Calu3 (cell line): ENCODE measurements around the gene RUVBL1. TPM values are rescaled to one million over a fixed set of nuclear protein-coding genes. Genes with fewer than 3 reads are reported as not detected.

ENCODE experiments used
- BruUV-seq: library from RNA; stranded (reverse); fragments of 400-500 nt; replicated peaks from 2 replicates; lab custom pipeline; 2021; lab: Mats Ljungman, UMichigan
- CTCF ChIA-PET: fragments of 300-600 bp; sonication (Branson Sonifier 250); formaldehyde crosslinking; loops from one replicate; lab custom pipeline; 2022; ENCODE audit warnings: antibody characterized with exemption; lab: Charles Lee
- DNase-seq: peaks from one replicate; pipeline ENCODE4 v3.0.0; 2022
- H3K27ac Mint-ChIP-seq: one replicate; pipeline ENCODE4 v1.8.0; 2022; ENCODE audit warnings: mixed read lengths; ENCODE audit not compliant: unreplicated experiment
- H3K27me3 Mint-ChIP-seq: one replicate; pipeline ENCODE4 v1.8.0; 2022; ENCODE audit warnings: mixed read lengths; ENCODE audit not compliant: unreplicated experiment
- H3K36me3 Mint-ChIP-seq: one replicate; pipeline ENCODE4 v1.8.0; 2022; ENCODE audit warnings: mild to moderate bottlenecking, moderate library complexity, mixed read lengths; ENCODE audit not compliant: insufficient read depth, unreplicated experiment
- H3K4me1 Mint-ChIP-seq: one replicate; pipeline ENCODE4 v1.8.0; 2022; ENCODE audit warnings: mild to moderate bottlenecking, low read depth, mixed read lengths; ENCODE audit not compliant: unreplicated experiment
- H3K4me3 Mint-ChIP-seq: one replicate; pipeline ENCODE4 v1.8.0; 2022; ENCODE audit warnings: mild to moderate bottlenecking, low read depth, moderate library complexity, mixed read lengths; ENCODE audit not compliant: unreplicated experiment
- H3K9me3 Mint-ChIP-seq: one replicate; pipeline ENCODE4 v1.8.0; 2022; ENCODE audit warnings: low read depth, mixed read lengths; ENCODE audit not compliant: unreplicated experiment
- intact Hi-C: fragments of 100-400 bp; cut with micrococcal nuclease; formaldehyde crosslinking; loops from one replicate; pipeline ENCODE4 v1.10.0; 2022; ENCODE audit not compliant: unreplicated experiment
- total RNA-seq: library from RNA; stranded (reverse); gene quantifications from 2 replicates; pipeline ENCODE4 v1.2.3, GENCODE V29; 2022
- TF ChIP-seq, protein P1 (sequence below): fragments of 200-600 bp; IDR thresholded peaks from one replicate; pipeline ENCODE4 v1.8.0; 2022; ENCODE audit warnings: antibody characterized with exemption; ENCODE audit not compliant: unreplicated experiment

The RUVBL1 gene
- total RNA-seq, 1 experiment from 2014 or later = 167 TPM

DNA sequence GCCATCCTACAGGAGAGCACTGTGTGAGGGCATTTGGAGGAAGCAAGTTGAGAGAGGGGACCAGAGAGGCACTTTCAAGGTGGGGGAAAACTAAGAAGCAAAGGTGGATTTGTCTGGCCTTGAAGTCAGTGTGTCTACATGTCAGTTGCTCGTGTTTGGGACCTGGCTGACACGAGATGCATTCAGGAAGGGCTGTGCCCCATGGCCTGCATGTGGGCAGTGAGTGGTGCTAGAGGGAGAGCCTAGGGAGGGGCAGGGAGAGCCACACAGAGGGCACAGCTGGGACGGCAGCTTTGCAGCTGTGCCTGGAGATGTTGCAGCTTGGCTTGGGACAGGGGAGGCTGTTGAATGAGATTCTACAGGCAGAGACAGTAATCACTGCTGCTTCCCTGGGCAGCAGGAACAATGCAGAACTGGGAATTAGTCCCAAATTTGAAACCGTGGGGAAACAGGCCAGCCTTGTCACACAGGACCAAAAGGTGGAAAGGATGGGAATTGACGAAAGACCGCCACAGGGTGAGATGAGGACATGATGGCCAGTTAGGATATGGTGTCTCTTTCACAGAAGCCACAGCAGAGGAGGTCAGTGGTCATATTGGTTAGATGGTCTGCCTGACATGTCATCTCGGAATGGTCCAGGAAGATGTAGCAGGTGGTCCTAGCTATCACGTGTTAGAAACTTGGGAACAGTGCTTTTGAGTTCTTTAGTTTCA is 61.4 kb downstream of the RUVBL1 start:
- Mint-ChIP-seq H3K9me3 (no peaks in the 10 kb centered on the region), H3K27me3 (no peaks in the 10 kb centered on the region), H3K36me3 (peaks cover 98% of the 10 kb centered on the region), H3K4me1 (peaks cover 10% of the 10 kb centered on the region), H3K27ac (peak overlapping the region; percentile 4), H3K4me3 (no peak overlapping the region)
- no peak for DNase-seq
- CTCF ChIA-PET = no interaction called here
- TF ChIP-seq, protein P1, sequence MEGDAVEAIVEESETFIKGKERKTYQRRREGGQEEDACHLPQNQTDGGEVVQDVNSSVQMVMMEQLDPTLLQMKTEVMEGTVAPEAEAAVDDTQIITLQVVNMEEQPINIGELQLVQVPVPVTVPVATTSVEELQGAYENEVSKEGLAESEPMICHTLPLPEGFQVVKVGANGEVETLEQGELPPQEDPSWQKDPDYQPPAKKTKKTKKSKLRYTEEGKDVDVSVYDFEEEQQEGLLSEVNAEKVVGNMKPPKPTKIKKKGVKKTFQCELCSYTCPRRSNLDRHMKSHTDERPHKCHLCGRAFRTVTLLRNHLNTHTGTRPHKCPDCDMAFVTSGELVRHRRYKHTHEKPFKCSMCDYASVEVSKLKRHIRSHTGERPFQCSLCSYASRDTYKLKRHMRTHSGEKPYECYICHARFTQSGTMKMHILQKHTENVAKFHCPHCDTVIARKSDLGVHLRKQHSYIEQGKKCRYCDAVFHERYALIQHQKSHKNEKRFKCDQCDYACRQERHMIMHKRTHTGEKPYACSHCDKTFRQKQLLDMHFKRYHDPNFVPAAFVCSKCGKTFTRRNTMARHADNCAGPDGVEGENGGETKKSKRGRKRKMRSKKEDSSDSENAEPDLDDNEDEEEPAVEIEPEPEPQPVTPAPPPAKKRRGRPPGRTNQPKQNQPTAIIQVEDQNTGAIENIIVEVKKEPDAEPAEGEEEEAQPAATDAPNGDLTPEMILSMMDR = no peak
- intact Hi-C loops = no loop called here
- no TSS peak for BruUV-seq

DNA sequence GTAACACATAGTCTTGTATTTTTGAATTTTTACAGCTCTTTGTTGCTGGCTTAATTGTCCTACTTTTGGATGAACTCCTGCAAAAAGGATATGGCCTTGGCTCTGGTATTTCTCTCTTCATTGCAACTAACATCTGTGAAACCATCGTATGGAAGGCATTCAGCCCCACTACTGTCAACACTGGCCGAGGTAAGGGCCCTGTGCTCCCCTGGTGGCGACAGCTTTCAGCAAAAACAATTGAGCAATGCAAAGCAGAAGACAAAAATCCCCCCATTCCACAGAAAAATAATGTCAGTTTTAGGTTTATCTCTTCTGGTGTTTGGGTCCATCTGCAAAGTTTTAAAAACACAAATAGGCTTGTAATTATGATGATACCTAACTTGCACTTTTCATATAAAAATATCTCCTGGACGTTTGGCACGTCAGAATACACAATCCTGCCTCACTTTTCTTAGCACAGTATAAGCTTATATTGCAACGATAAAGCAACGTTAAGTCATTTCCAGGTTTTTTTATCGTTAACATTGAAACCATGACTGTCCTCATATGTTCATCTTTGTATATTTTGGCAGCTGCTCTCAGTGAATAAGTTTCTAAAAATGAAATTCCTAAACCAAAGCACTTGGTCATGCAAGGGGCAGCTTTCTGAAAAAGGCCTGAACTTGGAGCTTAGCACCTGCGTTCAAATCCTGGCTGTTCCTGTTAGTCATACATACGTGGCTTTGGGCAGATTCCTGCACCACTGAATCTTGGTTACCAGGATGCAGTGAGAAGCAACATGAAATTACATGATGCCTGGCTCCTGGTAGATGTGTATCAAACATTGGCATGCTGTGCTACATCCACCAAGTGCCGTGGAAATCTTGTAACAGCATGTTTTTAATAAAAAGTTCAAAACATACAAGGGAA is 62.9 kb downstream of the RUVBL1 start:
- Mint-ChIP-seq H3K9me3 (no peaks in the 10 kb centered on the region), H3K27ac (peak overlapping the region; percentile 4), H3K4me1 (peaks cover 10% of the 10 kb centered on the region), H3K4me3 (no peak overlapping the region), H3K36me3 (peaks cover 94% of the 10 kb centered on the region), H3K27me3 (no peaks in the 10 kb centered on the region)
- CTCF ChIA-PET = no interaction called here
- intact Hi-C loops = no loop called here
- DNase-seq = no peak
- TF ChIP-seq, protein P1 = no peak
- BruUV-seq = no TSS peak

DNA sequence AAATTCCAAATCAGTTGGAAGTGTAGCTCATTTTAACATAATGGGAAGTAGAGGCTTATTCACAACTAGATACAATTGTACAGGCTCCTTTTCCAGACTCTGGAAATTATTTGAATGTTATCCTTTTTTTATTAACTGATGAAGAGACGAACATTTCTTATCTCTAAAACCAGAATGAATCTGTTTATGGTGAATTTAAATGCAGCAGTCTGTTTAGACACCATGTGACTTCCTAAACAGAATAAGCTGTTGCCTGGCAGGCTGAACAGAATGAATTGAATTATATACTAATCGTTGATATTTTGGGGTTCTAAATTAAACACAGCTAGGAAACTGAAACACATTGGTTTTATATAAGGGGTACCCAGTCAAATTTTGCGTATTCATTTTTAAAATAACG is 67.4 kb downstream of the RUVBL1 start:
- TF ChIP-seq, protein P1 = no peak
- Mint-ChIP-seq H3K27ac (no peak overlapping the region), H3K36me3 (peaks cover 95% of the 10 kb centered on the region), H3K9me3 (no peaks in the 10 kb centered on the region), H3K4me3 (no peak overlapping the region), H3K27me3 (no peaks in the 10 kb centered on the region), H3K4me1 (peaks cover 39% of the 10 kb centered on the region)
- intact Hi-C loops = no loop called here
- no peak for DNase-seq
- BruUV-seq = no TSS peak
- CTCF ChIA-PET = no interaction called here

DNA sequence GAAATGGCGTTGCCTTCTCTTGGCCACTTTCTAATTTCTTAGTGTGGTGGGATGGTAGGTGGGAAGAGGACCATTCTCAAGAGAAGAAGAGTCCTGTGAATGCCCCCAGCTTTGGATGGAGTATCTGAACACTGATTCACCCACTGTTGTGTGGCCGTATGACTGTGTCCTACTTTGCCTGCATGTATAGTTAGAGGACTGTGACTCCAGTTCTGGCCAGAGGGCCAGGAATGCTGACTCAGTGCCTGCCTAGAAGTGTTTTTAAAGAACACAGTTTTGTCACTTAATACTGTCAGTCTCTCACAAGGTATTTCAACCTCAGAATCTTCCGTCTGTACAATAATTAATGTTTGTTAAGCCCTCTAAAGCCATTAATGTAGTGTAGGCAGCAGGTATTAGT is 69.2 kb downstream of the RUVBL1 start:
- intact Hi-C loops = no loop called here
- CTCF ChIA-PET = interaction anchor here (0.9 kb wide), 1 partner anchor 21 kb away, joined by 3 read pairs; no protein-coding TSS in a partner anchor

More for the DNA sequence above, 69.2 kb downstream of the RUVBL1 start:
- Mint-ChIP-seq H3K27ac (peak overlapping the region; percentile 93), H3K4me1 (peaks cover 42% of the 10 kb centered on the region), H3K9me3 (no peaks in the 10 kb centered on the region), H3K27me3 (no peaks in the 10 kb centered on the region), H3K4me3 (peak overlapping the region; percentile 89), H3K36me3 (peaks cover 80% of the 10 kb centered on the region)
- TF ChIP-seq, protein P1 = no peak
- BruUV-seq = no TSS peak
- no peak for DNase-seq
